GM19328 (cell line): Measurements from ENCODE around the gene SLC25A40.

Experiments used
- ATAC-seq: cut with Tn5 transposase; IDR thresholded peaks from one replicate; pipeline ENCODE4 v1.9.1; 2021; ENCODE audit warnings: mild to moderate bottlenecking, moderate library complexity; ENCODE audit not compliant: unreplicated experiment

The SLC25A40 gene

DNA sequence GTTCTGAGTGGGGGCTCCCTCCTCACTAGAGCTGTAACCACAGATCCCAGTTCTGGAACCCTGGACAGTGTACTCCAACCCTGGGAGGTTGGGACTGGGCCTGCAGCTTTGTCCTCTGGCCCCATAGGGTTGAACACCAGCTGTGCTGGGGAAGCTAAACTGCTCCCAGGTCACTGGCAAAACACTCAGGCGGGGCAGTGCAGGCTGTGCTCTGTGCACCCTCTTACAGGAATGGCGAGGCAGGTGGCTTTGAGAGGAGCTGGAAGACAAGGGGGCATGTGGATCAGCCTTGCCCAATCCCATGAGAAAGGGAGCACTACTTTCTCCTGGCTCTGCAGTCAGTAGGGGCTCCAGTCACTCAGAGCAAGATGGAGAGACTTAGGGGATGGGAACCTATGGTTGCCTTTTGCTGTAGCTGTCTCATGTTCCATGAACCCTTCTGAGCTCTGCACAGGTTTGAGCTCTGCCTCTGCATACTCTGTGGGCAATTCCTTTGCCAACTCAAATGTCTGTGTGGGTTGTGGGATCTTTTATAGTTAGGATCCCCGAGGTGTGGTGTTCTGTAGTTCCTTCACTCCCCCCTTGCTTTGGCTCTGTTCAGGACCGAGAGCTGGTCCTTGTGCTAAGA, 90.7 kb downstream of the SLC25A40 start:
- ATAC-seq, result no peak

DNA sequence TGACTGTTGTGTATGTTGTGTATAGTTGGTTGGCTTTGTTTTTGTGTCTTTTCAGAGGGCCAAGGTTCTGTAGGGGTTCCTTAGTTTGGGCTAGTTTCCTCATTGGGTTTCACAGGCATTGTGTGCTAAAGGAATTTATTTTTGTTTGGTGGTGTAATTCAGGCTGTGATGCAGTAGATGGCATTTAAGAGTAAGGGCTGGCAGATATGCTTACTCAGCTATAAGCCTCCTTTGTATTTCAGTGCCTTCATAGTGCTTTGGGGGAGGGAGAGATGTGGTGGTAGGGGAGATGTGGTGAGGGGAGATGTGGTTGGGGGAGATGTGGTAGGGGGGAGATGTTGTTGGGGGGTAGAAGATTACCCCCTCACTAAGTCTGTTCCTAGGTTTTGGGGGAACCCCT, 91.7 kb downstream of the SLC25A40 start:
- ATAC-seq, result no peak
